Epithelial cell of esophagus (primary cell): ENCODE results near the gene ACER2.

Source experiments
- DNase-seq: peaks from one replicate; pipeline ENCODE4 v3.0.0; 2010; ENCODE audit warnings: low read depth
- H3K4me3 ChIP-seq: 2 replicates; pipeline ENCODE4 v1.5.1; 2011; ENCODE audit warnings: mild to moderate bottlenecking, low read length, control low read depth
- TF ChIP-seq, protein P1 (sequence below): IDR thresholded peaks from 2 replicates; pipeline ENCODE4 v1.5.1; 2011; ENCODE audit warnings: low read depth, mild to moderate bottlenecking, low read length, control low read depth, inconsistent platforms; ENCODE audit not compliant: insufficient read depth; ENCODE audit errors: missing control alignments

The ACER2 gene

DNA sequence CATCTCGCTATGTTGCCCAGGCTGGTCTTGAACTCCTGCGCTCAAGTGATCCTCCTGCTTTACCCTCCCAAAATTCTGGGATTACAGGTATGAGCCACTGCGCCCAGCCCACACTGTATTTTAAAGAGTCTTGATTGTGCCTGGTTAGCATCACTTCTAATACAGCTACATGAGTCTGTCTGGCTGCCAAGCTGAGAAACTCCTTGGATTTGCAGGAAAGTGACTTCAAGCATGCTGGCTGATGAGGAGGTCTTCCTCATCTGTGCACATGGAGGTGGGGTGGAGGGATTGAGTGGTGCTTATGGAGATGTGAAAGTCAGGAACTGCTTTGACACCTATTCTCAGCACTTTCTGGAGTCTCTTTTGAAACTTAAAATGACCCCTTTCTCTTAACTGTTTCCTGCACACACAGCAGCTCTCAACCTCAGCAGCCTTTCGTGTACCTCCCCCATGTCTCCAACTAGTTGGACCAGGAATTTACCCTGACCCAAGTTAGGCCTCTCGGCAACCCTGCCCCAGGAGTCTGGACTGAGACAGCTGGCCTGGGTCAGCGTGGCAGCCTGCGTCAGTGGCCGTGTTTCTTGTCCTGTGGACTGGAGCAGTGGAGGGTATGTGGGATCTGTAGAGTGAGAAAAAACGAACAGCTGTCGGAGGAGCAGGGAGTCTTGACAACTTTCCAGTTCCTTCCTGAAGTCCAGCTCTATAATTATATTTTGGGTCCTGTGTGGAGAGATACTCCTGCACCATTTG, 72.5 kb downstream of the ACER2 start:
- TF ChIP-seq, protein P1, sequence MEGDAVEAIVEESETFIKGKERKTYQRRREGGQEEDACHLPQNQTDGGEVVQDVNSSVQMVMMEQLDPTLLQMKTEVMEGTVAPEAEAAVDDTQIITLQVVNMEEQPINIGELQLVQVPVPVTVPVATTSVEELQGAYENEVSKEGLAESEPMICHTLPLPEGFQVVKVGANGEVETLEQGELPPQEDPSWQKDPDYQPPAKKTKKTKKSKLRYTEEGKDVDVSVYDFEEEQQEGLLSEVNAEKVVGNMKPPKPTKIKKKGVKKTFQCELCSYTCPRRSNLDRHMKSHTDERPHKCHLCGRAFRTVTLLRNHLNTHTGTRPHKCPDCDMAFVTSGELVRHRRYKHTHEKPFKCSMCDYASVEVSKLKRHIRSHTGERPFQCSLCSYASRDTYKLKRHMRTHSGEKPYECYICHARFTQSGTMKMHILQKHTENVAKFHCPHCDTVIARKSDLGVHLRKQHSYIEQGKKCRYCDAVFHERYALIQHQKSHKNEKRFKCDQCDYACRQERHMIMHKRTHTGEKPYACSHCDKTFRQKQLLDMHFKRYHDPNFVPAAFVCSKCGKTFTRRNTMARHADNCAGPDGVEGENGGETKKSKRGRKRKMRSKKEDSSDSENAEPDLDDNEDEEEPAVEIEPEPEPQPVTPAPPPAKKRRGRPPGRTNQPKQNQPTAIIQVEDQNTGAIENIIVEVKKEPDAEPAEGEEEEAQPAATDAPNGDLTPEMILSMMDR: no peak
- H3K4me3 ChIP-seq: no peak overlapping the region
- no peak for DNase-seq

DNA sequence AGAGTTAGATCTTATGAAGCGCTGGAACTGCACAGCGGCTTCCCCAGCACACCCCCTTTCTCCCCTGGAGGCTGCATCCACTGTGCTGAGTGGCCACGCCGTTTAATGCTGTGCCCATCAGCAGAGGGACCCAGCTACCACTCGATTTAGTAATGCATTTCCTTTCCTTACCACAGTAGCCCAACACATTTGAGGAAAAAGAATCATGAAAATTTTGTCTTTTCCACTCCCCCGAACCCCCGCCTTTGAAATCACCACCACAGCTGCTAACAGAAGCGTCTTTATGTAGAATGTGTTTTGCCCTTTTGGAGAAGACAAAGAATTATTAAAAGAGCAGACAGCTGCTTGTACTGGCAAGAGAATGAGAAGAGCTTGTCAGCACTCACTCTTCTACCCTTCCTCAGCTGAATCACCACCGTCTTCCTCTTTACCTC, 73.2 kb downstream of the ACER2 start:
- TF ChIP-seq, protein P1: no peak
- H3K4me3 ChIP-seq: no peak overlapping the region
- DNase-seq: no peak

DNA sequence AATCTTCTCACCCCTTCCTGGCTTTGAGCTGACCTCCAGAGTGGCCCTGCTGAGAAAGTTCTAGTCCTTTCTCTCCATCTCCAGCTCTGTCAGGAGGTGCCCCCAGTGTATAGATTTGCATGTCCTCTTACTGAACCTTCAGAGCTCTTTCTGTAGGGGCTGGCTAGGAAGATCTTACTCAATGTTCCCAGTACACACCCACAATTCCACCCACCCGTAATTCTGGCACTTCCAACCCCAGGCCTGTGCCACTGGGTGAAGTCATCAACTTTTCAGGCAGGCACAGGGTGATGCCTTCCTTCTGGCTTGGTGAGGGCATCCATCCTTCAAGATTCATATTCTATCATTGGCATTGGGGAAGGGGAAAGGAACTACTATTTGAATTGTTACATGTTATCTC, 75.9 kb downstream of the ACER2 start:
- TF ChIP-seq, protein P1: no peak
- no peak overlapping the region for H3K4me3 ChIP-seq
- no peak for DNase-seq

DNA sequence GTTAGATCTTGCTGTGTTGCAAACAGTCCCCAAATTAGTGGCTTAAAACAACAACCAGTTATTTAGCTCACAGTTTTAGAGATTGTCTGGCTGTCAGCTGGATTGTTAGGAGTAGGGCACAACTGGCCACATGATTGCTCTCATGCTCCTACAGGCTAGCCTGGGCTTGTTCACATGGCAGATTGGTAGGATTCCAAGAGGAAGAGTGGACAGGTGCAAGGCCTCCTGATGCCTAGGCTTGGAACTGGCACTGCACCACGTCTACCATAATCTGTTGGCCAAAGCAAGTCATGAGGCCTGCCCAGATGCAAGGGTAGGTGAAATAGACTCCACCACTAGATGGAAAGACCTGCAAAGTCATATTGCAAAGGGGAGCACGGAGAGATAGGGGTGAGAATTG, 76.4 kb downstream of the ACER2 start:
- TF ChIP-seq, protein P1: no peak
- DNase-seq: peak; percentile 58
- H3K4me3 ChIP-seq: no peak overlapping the region

DNA sequence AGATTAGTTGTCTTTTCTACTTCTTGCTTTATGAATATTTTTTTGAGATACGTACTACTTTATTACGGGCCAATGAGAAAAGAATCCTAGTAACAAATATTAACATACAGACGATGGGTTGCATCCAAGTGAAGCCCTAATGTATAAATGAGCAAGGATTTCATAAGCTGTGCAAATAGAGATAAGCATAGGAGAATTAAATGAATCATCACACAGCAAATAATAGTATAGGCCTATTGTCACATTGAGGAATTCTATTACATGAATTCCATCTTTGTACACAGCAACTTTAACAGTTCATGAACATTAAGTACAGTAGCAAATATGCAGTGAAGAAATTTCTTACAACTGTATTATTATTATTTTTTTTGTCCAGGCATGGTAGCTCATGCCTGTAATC, 78.0 kb downstream of the ACER2 start:
- no peak overlapping the region for H3K4me3 ChIP-seq
- TF ChIP-seq, protein P1: no peak
- peak; percentile 25 for DNase-seq

DNA sequence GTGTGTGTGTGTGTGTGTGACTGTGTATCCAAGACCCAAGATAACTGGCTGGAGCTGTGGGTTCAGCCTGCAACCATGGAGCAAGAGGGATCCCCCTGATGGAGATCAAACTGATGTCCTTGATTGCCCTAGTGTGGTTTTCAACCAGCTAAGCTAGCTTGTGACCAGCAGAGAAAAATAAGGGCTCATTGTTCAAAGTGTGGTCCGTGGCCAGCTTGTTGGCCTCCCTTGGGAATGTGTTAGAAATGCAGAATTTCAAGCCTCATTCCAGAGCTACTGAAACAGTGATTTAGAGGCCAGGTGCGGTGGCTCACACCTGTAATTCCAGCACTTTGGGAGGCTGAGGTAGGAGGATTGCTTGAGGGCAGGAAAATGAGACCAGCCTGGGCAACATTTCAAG, 79.9 kb downstream of the ACER2 start:
- no peak for DNase-seq
- TF ChIP-seq, protein P1: no peak

DNA sequence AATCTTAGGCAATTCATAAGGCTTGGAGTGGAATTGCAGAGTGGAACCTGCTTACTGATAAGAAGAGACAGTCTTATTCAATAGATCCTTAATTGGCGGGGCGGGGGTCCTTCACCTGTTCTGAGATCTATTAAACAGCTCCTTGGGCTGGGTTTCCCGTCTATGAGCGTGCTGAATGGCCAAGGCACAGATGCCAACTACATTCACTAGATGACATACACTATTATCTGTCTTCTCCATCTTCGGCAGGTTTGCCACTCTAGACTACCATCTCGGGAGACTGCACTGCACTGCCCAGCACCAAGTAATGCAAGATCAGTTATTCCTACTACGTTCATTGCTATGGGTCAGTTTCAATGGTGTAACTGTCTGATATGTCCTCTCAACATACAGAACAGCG, 81.5 kb downstream of the ACER2 start:
- no peak overlapping the region for H3K4me3 ChIP-seq
- TF ChIP-seq, protein P1: no peak
- DNase-seq: no peak

More for the DNA sequence above, 79.9 kb downstream of the ACER2 start:
- no peak overlapping the region for H3K4me3 ChIP-seq
